ENCODE data around the gene BSPH1. TPM values are rescaled to one million over a fixed set of nuclear protein-coding genes. Genes with fewer than 3 reads are reported as not detected.

Gene BSPH1
- total RNA-seq, 1 donor from 2014 or later: not detected

DNA sequence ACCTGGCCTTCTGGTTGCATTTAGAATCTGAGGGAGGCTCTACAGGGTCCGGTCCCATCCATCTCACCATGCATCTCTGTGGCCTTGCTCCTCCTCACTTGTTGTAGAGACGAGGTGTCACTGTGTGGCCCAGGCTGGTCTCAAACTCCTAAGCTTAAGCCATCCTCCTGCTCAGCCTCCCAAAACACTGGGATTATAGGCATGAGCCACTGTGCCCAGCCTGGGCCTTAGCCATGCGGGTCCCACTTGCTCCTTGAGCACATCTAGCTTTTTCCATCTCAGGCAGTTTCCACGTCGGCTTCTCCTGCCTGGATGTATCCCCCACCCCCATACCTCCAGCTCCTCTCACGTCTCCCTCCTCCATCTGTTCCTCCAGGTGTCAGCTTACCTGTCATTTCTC lies 12.3 kb upstream of the BSPH1 start:
- H3K27me3 Mint-ChIP-seq (ENCODE audit: low read depth): peaks cover 5% of the 10 kb centered on the region
- no peaks in the 10 kb centered on the region for H3K4me1 Mint-ChIP-seq
- TF ChIP-seq, protein P1, sequence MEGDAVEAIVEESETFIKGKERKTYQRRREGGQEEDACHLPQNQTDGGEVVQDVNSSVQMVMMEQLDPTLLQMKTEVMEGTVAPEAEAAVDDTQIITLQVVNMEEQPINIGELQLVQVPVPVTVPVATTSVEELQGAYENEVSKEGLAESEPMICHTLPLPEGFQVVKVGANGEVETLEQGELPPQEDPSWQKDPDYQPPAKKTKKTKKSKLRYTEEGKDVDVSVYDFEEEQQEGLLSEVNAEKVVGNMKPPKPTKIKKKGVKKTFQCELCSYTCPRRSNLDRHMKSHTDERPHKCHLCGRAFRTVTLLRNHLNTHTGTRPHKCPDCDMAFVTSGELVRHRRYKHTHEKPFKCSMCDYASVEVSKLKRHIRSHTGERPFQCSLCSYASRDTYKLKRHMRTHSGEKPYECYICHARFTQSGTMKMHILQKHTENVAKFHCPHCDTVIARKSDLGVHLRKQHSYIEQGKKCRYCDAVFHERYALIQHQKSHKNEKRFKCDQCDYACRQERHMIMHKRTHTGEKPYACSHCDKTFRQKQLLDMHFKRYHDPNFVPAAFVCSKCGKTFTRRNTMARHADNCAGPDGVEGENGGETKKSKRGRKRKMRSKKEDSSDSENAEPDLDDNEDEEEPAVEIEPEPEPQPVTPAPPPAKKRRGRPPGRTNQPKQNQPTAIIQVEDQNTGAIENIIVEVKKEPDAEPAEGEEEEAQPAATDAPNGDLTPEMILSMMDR (IDR thresholded peaks at IDR 0.05; ENCODE audit: unreplicated experiment): no peak
- H3K27ac Mint-ChIP-seq: no peak overlapping the region
- no peak overlapping the region for H3K4me3 Mint-ChIP-seq
- H3K36me3 Mint-ChIP-seq: no peaks in the 10 kb centered on the region
- H3K9me3 Mint-ChIP-seq: peaks cover 14% of the 10 kb centered on the region
- no peak for DNase-seq (ENCODE audit: low spot score in 2 of 2, unreplicated experiment in 2 of 2)

DNA sequence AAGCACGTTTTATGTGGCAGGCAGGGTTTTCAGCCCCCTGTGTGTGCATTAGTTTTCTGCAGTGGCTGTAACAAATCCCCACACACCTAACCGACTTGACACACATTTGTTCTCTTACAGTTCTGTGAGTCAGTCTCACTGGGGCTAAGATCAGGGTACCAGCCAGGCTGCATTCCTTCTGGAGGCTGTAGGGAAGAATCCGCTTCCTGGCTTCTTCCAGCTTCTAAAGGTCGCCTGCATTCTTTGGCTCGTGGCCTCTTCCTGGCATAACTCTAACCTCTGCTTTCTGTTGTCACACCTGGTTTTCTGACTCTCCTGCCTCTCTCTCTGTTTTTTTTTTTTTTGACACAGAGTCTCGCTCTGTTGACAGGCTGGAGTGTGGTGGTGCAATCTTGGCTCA lies 8.9 kb upstream of the BSPH1 start:
- peaks cover 2% of the 10 kb centered on the region for H3K27me3 Mint-ChIP-seq (ENCODE audit: low read depth)
- no peaks in the 10 kb centered on the region for H3K4me1 Mint-ChIP-seq
- H3K4me3 Mint-ChIP-seq: no peak overlapping the region
- no peak overlapping the region for H3K27ac Mint-ChIP-seq
- DNase-seq (ENCODE audit: low spot score in 2 of 2, unreplicated experiment in 2 of 2): no peak
- H3K9me3 Mint-ChIP-seq: peaks cover 11% of the 10 kb centered on the region
- TF ChIP-seq, protein P1 (IDR thresholded peaks at IDR 0.05; ENCODE audit: unreplicated experiment): no peak
- no peaks in the 10 kb centered on the region for H3K36me3 Mint-ChIP-seq

DNA sequence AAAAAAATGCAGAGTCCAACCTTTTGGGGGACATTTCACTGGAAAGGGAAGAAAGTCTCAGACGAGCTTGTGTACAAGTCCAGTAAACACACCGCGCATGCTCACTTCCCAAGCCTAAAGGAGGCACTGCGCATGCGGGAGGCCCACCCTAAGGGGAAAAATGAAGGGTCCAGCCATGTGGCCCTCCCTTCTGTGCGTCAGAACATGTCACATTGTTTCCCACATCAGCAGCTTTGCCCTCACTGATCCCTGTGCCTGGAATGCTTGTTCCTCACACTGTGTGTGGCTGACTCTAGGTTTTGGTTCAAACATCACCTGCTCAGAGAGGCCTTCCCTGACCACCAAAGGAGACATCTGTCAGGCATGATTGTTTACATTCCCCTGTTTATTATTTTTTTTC lies 6.8 kb upstream of the BSPH1 start:
- Mint-ChIP-seq H3K27ac (no peak overlapping the region), H3K27me3 (ENCODE audit: low read depth) (no peaks in the 10 kb centered on the region), H3K4me3 (no peak overlapping the region), H3K36me3 (no peaks in the 10 kb centered on the region), H3K9me3 (peaks cover 12% of the 10 kb centered on the region), H3K4me1 (peaks cover 6% of the 10 kb centered on the region)
- no peak for DNase-seq (ENCODE audit: low spot score in 2 of 2, unreplicated experiment in 2 of 2)
- TF ChIP-seq, protein P1 (IDR thresholded peaks at IDR 0.05; ENCODE audit: unreplicated experiment): no peak

DNA sequence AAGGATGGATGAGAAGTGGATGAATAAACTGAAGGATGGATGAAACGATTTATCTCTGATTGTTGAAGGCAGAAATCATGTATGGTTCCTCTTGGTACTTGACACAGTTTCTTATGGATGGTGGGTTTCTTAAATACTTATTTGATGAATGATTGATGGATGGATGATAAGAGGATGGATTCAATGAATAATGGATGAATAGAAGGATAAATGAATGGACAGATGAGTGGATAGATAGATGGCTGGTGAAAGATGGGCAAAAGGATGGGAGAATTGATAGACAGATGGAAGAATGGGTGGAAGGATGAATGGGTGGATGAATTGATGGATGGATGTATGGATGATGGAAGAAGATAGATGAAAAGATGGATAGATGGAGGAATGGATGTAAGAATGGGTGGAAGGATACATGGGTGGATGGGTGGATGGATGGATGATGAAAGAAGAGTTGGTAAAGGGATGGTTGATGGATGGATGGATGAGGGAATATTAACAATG lies 4.3 kb upstream of the BSPH1 start:
- Mint-ChIP-seq H3K27ac (no peak overlapping the region), H3K9me3 (peaks cover 12% of the 10 kb centered on the region), H3K4me3 (no peak overlapping the region), H3K4me1 (peaks cover 8% of the 10 kb centered on the region), H3K27me3 (ENCODE audit: low read depth) (peaks cover 4% of the 10 kb centered on the region), H3K36me3 (no peaks in the 10 kb centered on the region)
- TF ChIP-seq, protein P1 (IDR thresholded peaks at IDR 0.05; ENCODE audit: unreplicated experiment): no peak
- DNase-seq (ENCODE audit: low spot score in 2 of 2, unreplicated experiment in 2 of 2): no peak

DNA sequence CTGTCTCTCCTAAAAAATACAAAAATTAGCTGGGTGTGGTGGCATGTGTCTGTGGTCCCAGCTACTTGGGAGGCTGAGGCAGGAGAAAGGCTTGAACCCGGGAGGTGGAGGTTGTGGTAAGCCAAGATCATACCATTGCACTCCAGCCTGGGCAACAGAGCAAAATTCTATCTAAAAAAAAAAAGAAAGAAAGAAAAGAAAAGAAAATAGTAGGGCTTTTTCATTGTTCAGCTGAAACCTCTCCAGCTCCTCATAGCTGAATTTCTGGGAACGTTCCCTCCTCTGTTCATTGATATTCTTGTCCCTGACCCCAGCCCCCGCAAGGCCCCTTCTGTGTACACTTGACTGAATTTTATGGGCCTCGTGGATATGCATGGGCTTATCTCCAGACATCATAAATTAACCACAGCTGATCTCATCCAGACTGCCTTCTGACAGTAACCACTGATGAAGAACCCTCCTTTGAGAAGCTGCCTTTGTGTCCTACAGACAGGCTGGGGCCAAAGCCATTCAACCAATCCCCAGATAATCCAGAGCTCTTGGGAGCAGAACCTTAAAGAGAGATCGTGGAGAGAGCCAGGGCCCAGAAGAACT lies 2.3 kb upstream of the BSPH1 start, which contains the start of gene ELSPBP1:
ELSPBP1 (plus strand) TSS at position 424 of the 594 bp plus-strand sequence. CDS start 14,036 bp downstream, outside the sequence.
- TF ChIP-seq, protein P1 (IDR thresholded peaks at IDR 0.05; ENCODE audit: unreplicated experiment): no peak
- Mint-ChIP-seq H3K27ac (peak within 1 kb of the TSS; percentile 31), H3K9me3 (peaks cover 7% of the 10 kb centered on the region), H3K36me3 (no peaks in the 10 kb centered on the region), H3K4me3 (no peak within 1 kb of the TSS), H3K4me1 (peaks cover 8% of the 10 kb centered on the region), H3K27me3 (ENCODE audit: low read depth) (peaks cover 23% of the 10 kb centered on the region)
- no peak for DNase-seq (ENCODE audit: low spot score in 2 of 2, unreplicated experiment in 2 of 2)

All from mesothelial cell of epicardium (in vitro differentiated cells).